SK-N-SH treated with all-trans-retinoic acid at 6 μM for 48 hours (cell line): ENCODE measurements around the gene KRTAP9-9.

Experiments
- BACH2 ChIP-seq: fragments of 250-450 bp; sonication (Bioruptor Pico); IDR thresholded peaks from 2 replicates; pipeline ENCODE4 v1.9.0; 2021; ENCODE audit warnings: mild to moderate bottlenecking, borderline replicate concordance
- CSDC2 ChIP-seq: fragments of 250-450 bp; sonication (Bioruptor Pico); IDR thresholded peaks from 2 replicates; pipeline ENCODE4 v1.5.0; 2020; ENCODE audit warnings: mild to moderate bottlenecking, moderate library complexity
- ESRRG ChIP-seq: fragments of 250-450 bp; sonication (Bioruptor Pico); IDR thresholded peaks from 2 replicates; pipeline ENCODE4 v1.6.1; 2021; ENCODE audit warnings: mild to moderate bottlenecking
- PATZ1 ChIP-seq: fragments of 250-450 bp; sonication (Bioruptor Pico); IDR thresholded peaks from 2 replicates; pipeline ENCODE4 v1.8.0; 2020; ENCODE audit warnings: mild to moderate bottlenecking, moderate library complexity, borderline replicate concordance
- PPARA ChIP-seq: fragments of 250-450 bp; sonication (Bioruptor Pico); IDR thresholded peaks from 2 replicates; pipeline ENCODE4 v1.5.0; 2020; ENCODE audit warnings: mild to moderate bottlenecking, borderline replicate concordance
- RARB ChIP-seq: fragments of 250-450 bp; sonication (Bioruptor Pico); IDR thresholded peaks from 2 replicates; pipeline ENCODE4 v1.8.0; 2021; ENCODE audit warnings: mild to moderate bottlenecking, moderate library complexity
- SNAI2 ChIP-seq: fragments of 250-450 bp; sonication (Bioruptor Pico); IDR thresholded peaks from 2 replicates; pipeline ENCODE4 v1.5.0; 2020; ENCODE audit warnings: mild to moderate bottlenecking, moderate library complexity
- TSHZ2 ChIP-seq: fragments of 250-450 bp; sonication (Bioruptor Pico); IDR thresholded peaks from 2 replicates; pipeline ENCODE4 v1.5.0; 2020; ENCODE audit warnings: mild to moderate bottlenecking, moderate library complexity
- ZC3H10 ChIP-seq: fragments of 250-450 bp; sonication (Bioruptor Pico); IDR thresholded peaks from 2 replicates; pipeline ENCODE4 v1.5.1; 2021; ENCODE audit warnings: mild to moderate bottlenecking, moderate library complexity
- ZFP3 ChIP-seq: fragments of 250-450 bp; sonication (Bioruptor Pico); IDR thresholded peaks from 2 replicates; pipeline ENCODE4 v1.5.0; 2020; ENCODE audit warnings: mild to moderate bottlenecking, moderate library complexity
- ZNF70 ChIP-seq: fragments of 450-650 bp; formaldehyde crosslinking; IDR thresholded peaks from 2 replicates; pipeline ENCODE4 v1.5.0; 2020; ENCODE audit warnings: mild to moderate bottlenecking, moderate library complexity
- ZNF8 ChIP-seq: fragments of 450-650 bp; formaldehyde crosslinking; IDR thresholded peaks from 2 replicates; pipeline ENCODE4 v1.5.0; 2020; ENCODE audit warnings: mild to moderate bottlenecking, moderate library complexity
- TF ChIP-seq, protein P1 (sequence below): fragments of 250-450 bp; sonication (Bioruptor Pico); IDR thresholded peaks from 2 replicates; pipeline ENCODE4 v1.5.1; 2020; ENCODE audit warnings: low read depth, mild to moderate bottlenecking, moderate library complexity

DNA sequence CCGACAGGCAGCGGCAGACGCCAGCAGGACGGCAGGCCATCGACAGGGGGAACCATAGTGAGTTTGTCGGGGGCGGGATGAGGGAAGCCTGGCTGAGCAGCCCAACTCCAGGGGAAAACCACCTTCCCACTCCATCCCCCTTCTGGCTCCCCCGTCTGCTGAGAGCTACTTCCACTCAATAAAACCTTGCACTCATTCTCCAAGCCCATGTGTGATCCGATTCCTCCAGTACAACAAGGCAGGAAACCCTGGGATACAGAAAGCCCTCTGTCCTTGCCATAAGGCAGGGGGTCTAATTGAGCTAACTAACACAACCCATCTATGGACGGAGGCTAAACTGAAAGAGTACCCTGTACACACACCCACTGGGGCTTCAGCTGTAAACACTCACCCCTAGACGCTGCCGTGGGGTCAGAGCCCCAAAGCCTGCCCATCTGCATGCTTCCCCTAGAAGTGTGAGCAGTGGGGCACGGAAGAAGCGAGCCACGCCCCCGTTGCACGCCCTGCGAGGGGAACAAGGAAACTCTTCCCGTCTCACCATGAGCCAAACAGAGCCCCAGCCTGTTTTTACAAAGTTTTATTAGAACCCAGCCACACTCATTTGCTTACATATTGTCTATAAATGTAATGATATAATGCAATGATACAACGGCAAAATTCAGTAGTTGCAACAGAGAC is 43.4 kb downstream of the KRTAP9-9 start:
- TF ChIP-seq TSHZ2 (CRISPR knock-in tag) (no peak), CSDC2 (CRISPR knock-in tag) (no peak), ZFP3 (CRISPR knock-in tag) (no peak), PATZ1 (CRISPR knock-in tag) (no peak), RARB (CRISPR knock-in tag) (no peak), PPARA (no peak), ZNF70 (CRISPR knock-in tag) (no peak), BACH2 (CRISPR knock-in tag) (no peak), ZNF8 (CRISPR knock-in tag) (no peak), ESRRG (no peak), ZC3H10 (CRISPR knock-in tag) (no peak), SNAI2 (CRISPR knock-in tag) (no peak)
- TF ChIP-seq, protein P1, sequence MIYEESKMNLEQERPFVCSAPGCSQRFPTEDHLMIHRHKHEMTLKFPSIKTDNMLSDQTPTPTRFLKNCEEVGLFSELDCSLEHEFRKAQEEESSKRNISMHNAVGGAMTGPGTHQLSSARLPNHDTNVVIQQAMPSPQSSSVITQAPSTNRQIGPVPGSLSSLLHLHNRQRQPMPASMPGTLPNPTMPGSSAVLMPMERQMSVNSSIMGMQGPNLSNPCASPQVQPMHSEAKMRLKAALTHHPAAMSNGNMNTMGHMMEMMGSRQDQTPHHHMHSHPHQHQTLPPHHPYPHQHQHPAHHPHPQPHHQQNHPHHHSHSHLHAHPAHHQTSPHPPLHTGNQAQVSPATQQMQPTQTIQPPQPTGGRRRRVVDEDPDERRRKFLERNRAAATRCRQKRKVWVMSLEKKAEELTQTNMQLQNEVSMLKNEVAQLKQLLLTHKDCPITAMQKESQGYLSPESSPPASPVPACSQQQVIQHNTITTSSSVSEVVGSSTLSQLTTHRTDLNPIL (CRISPR knock-in tag): no peak
